BJ (cell line): ENCODE data around the gene SPATA2L. TPM values are rescaled to one million over a fixed set of nuclear protein-coding genes. Genes with fewer than 3 reads are reported as not detected.

Experiments
- CTCF ChIA-PET: fragments of 350-600 bp; formaldehyde crosslinking; extraction: SDS; loops from one replicate; lab custom pipeline; 2021; ENCODE audit warnings: antibody characterized with exemption, inconsistent platforms; lab: Yijun Ruan, JAX
- POLR2A ChIA-PET: fragments of 300-600 bp; sonication (Branson Sonifier 250); formaldehyde crosslinking; extraction: SDS; loops from one replicate; lab custom pipeline; 2021; ENCODE audit warnings: antibody characterized with exemption; lab: Charles Lee
- DNase-seq: peaks from one replicate; pipeline ENCODE4 v3.0.0-alpha.2; 2011; ENCODE audit warnings: low read depth
- H3K27me3 ChIP-seq: 2 replicates; pipeline ENCODE4 v1.6.0; 2011; ENCODE audit warnings: low read length; ENCODE audit not compliant: control insufficient read depth, insufficient read depth
- H3K36me3 ChIP-seq: 2 replicates; pipeline ENCODE4 v1.5.1; 2011; ENCODE audit warnings: low read length; ENCODE audit not compliant: control insufficient read depth, insufficient read depth
- H3K4me3 ChIP-seq: 2 replicates; pipeline ENCODE4 v1.5.1; 2011; ENCODE audit warnings: low read depth, mild to moderate bottlenecking, control low read depth, low read length
- CTCF ChIP-seq: IDR thresholded peaks from 2 replicates; pipeline ENCODE4 v1.5.1; 2011; ENCODE audit warnings: low read depth, mild to moderate bottlenecking, control low read depth, inconsistent platforms, low read length, moderate library complexity; ENCODE audit not compliant: insufficient read depth
- polyA minus RNA-seq: library from RNA; depleted of rRNA, polyadenylated mRNA; stranded (reverse); fragments of >200 nt; gene quantifications from 2 replicates; pipeline ENCODE4 v1.2.3, GENCODE V29; 2011; rRNA and poly(A)+ RNA removed
- polyA plus RNA-seq: library from polyadenylated mRNA; depleted of rRNA; stranded (reverse); fragments of >200 nt; gene quantifications from 2 replicates; pipeline ENCODE4 v1.2.3, GENCODE V29; 2011; rRNA removed

The SPATA2L gene, protein sequence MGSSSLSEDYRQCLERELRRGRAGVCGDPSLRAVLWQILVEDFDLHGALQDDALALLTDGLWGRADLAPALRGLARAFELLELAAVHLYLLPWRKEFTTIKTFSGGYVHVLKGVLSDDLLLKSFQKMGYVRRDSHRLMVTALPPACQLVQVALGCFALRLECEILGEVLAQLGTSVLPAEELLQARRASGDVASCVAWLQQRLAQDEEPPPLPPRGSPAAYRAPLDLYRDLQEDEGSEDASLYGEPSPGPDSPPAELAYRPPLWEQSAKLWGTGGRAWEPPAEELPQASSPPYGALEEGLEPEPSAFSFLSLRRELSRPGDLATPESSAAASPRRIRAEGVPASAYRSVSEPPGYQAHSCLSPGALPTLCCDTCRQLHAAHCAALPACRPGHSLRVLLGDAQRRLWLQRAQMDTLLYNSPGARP
- polyA plus RNA-seq = 2.8 and 5.3 TPM in 2 replicates
- polyA minus RNA-seq = 3.3 and 3.7 TPM in 2 replicates

GRCh38 chr16:89701425-89702406 is at the start of gene SPATA2L:
Gene SPATA2L, minus strand, starts transcription at chr16:89701705. Its CDS starts 473 bp downstream, at chr16:89701232.
- CTCF ChIA-PET = interaction anchor here (1.3 to 5.9 kb wide), 6 partner anchors 74 to 171 kb away, joined by 4 to 74 read pairs (median 22); partner anchors contain the start of gene TCF25
- peak; percentile 14; the same call in 1 of the 2 replicates for TF ChIP-seq CTCF
- POLR2A ChIA-PET = no interaction called here
- peak within 1 kb of the TSS; percentile 95 for H3K4me3 ChIP-seq
- H3K36me3 ChIP-seq = peaks cover 8% of the 10 kb centered on the region; the same call in 1 of the 2 replicates
- no peak for DNase-seq
- no peaks in the 10 kb centered on the region for H3K27me3 ChIP-seq

DNA sequence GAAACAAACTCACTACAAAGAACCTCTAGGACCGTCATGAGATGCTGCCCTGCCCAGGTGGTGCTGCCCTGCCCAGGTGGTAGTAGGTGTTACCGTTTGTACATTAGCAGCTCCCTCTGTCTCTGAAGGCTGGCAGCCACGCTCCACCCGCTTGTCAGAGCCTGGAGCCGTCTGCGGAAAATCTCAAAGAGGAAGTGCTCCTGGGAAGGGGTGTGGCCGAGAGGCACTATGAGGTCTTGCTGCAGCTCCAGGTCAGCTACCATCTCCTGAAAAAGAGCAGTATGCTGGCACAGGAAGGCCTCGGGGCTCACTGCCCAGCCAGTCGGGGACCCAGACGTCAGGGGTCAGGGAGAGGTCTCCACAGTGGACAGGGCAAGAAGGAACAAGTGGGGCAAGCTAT is 48.1 kb upstream of the SPATA2L start:
- ChIA-PET POLR2A (no interaction called here), CTCF (interaction anchor here (1.2 to 8.2 kb wide), 2 partner anchors 12 to 111 kb away, joined by 3 to 59 read pairs; no protein-coding TSS in a partner anchor)

DNA sequence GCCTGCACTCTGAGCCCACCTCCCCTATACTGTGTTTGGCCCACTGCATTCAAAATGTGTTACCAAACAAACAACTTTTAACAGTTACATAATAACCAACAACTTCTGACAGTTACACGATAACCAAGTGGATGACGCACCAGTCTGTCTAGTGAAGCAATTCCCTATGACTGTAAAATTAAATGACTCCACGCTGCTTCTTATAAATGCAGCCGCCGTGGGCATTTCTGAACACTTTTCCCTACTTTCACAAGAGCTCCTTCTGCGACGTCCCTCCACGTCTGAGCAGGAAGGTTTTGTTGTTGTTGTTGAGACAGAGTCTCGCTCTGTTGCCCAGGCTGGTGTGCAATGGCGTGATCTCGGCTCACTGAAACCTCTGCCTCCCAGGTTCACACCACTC is 47.4 kb upstream of the SPATA2L start:
- CTCF ChIA-PET = interaction anchor here (1.0 to 8.2 kb wide), 2 partner anchors 10 to 112 kb away, joined by 3 to 59 read pairs; no protein-coding TSS in a partner anchor
- POLR2A ChIA-PET = no interaction called here
- no peak for DNase-seq
- Histone ChIP-seq H3K27me3 (no peaks in the 10 kb centered on the region), H3K36me3 (peaks cover 1% of the 10 kb centered on the region), H3K4me3 (no peak overlapping the region)
- TF ChIP-seq CTCF = no peak

More for the DNA sequence above, 48.1 kb upstream of the SPATA2L start:
- Histone ChIP-seq H3K36me3 (peaks cover 1% of the 10 kb centered on the region), H3K27me3 (no peaks in the 10 kb centered on the region), H3K4me3 (no peak overlapping the region)
- TF ChIP-seq CTCF = no peak
- DNase-seq = no peak

- H3K36me3 ChIP-seq = peaks cover 1% of the 10 kb centered on the region
- H3K4me3 ChIP-seq = no peak overlapping the region
- ChIA-PET CTCF (interaction anchor here (2.2 kb wide), 1 partner anchor 113 kb away, joined by 9 read pairs; no protein-coding TSS in a partner anchor), POLR2A (no interaction called here)
- no peaks in the 10 kb centered on the region for H3K27me3 ChIP-seq
- no peak for DNase-seq
- no peak for TF ChIP-seq CTCF
These were observed 46.6 kb upstream of the SPATA2L start for GRCh38 chr16:89748076-89748475.
